H9 (cell line): ENCODE measurements around the gene SECTM1. TPM values are rescaled to one million over a fixed set of nuclear protein-coding genes. Genes with fewer than 3 reads are reported as not detected.

Experiments
- DNase-seq: peaks from one replicate; pipeline ENCODE4 v3.0.0-alpha.2; 2017
- H2AFZ ChIP-seq: one replicate; pipeline ENCODE4 v1.6.1; 2013; ENCODE audit warnings: mild to moderate bottlenecking, low read length, control low read depth, moderate library complexity
- H2AK5ac ChIP-seq: 2 replicates; pipeline ENCODE4 v1.6.1; 2013; ENCODE audit warnings: low read length, control low read depth, mixed read lengths; ENCODE audit not compliant: insufficient read length
- H2BK120ac ChIP-seq: one replicate; pipeline ENCODE4 v1.6.1; 2013; ENCODE audit warnings: low read depth, mild to moderate bottlenecking, low read length, control low read depth, inconsistent platforms; ENCODE audit not compliant: poor library complexity, severe bottlenecking
- H2BK12ac ChIP-seq: 2 replicates; pipeline ENCODE4 v1.6.1; 2013; ENCODE audit warnings: low read length, control low read depth, mixed read lengths, low read depth; ENCODE audit not compliant: insufficient read length
- H2BK15ac ChIP-seq: 2 replicates; pipeline ENCODE4 v1.6.1; 2013; ENCODE audit warnings: low read depth, low read length, control low read depth
- H2BK20ac ChIP-seq: one replicate; pipeline ENCODE4 v1.6.1; 2013; ENCODE audit warnings: low read depth, mild to moderate bottlenecking, low read length, control low read depth, inconsistent platforms; ENCODE audit not compliant: poor library complexity, severe bottlenecking
- H2BK5ac ChIP-seq: 2 replicates; pipeline ENCODE4 v1.6.1; 2013; ENCODE audit warnings: low read length, control low read depth, mixed read lengths; ENCODE audit not compliant: insufficient read length
- H3K14ac ChIP-seq: 2 replicates; pipeline ENCODE4 v1.6.1; 2013; ENCODE audit warnings: low read length, control low read depth; ENCODE audit not compliant: insufficient read depth
- H3K18ac ChIP-seq: 2 replicates; pipeline ENCODE4 v1.6.1; 2013; ENCODE audit warnings: low read depth, mild to moderate bottlenecking, mixed read lengths, low read length, control low read depth; ENCODE audit not compliant: insufficient read length
- H3K23ac ChIP-seq: 2 replicates; pipeline ENCODE4 v1.6.1; 2013; ENCODE audit warnings: low read length, control low read depth, mixed read lengths, low read depth; ENCODE audit not compliant: insufficient read length
- H3K23me2 ChIP-seq: 2 replicates; pipeline ENCODE4 v1.6.1; 2013; ENCODE audit warnings: low read depth, mild to moderate bottlenecking, mixed read lengths, low read length, control low read depth; ENCODE audit not compliant: insufficient read length, poor library complexity, severe bottlenecking
- H3K27ac ChIP-seq: 2 replicates; pipeline ENCODE4 v1.5.1; 2013; ENCODE audit warnings: low read length, control low read depth, mixed read lengths, low read depth; ENCODE audit not compliant: insufficient read length
- H3K27me3 ChIP-seq: 2 replicates; pipeline ENCODE4 v1.6.1; 2013; ENCODE audit warnings: low read length, control low read depth, inconsistent platforms; ENCODE audit not compliant: insufficient read depth
- H3K4ac ChIP-seq: 2 replicates; pipeline ENCODE4 v1.6.1; 2013; ENCODE audit warnings: low read depth, mild to moderate bottlenecking, control low read depth, inconsistent platforms, low read length, moderate library complexity
- H3K4me1 ChIP-seq: 2 replicates; pipeline ENCODE4 v1.6.1; 2013; ENCODE audit warnings: low read length, control low read depth, inconsistent platforms; ENCODE audit not compliant: insufficient read depth
- H3K4me2 ChIP-seq: 2 replicates; pipeline ENCODE4 v1.6.1; 2013; ENCODE audit warnings: low read length, control low read depth, mixed read lengths; ENCODE audit not compliant: insufficient read length, insufficient read depth
- H3K56ac ChIP-seq: 2 replicates; pipeline ENCODE4 v1.6.1; 2013; ENCODE audit warnings: low read depth, mild to moderate bottlenecking, mixed read lengths, low read length, control low read depth; ENCODE audit not compliant: insufficient read length
- H3K79me1 ChIP-seq: 2 replicates; pipeline ENCODE4 v1.6.1; 2013; ENCODE audit warnings: low read depth, mild to moderate bottlenecking, moderate library complexity, low read length, control low read depth, inconsistent platforms; ENCODE audit not compliant: insufficient read depth, poor library complexity, severe bottlenecking
- H3K79me2 ChIP-seq: 2 replicates; pipeline ENCODE4 v1.6.1; 2013; ENCODE audit warnings: low read length, control low read depth, inconsistent platforms; ENCODE audit not compliant: insufficient read depth
- H3K9ac ChIP-seq: 2 replicates; pipeline ENCODE4 v1.6.1; 2013; ENCODE audit warnings: low read length, control low read depth, mixed read lengths; ENCODE audit not compliant: insufficient read length; ENCODE audit errors: extremely low read depth
- H3K9me3 ChIP-seq: one replicate; pipeline ENCODE4 v1.6.1; 2013; ENCODE audit warnings: low read depth, low read length, inconsistent platforms; ENCODE audit not compliant: control insufficient read depth
- H3T11ph ChIP-seq: one replicate; pipeline ENCODE4 v1.6.1; 2013; ENCODE audit warnings: mild to moderate bottlenecking, low read length, control low read depth, inconsistent platforms
- H4K20me1 ChIP-seq: one replicate; pipeline ENCODE4 v1.6.1; 2013; ENCODE audit not compliant: control insufficient read depth, insufficient read length, insufficient read depth
- H4K5ac ChIP-seq: 2 replicates; pipeline ENCODE4 v1.6.1; 2013; ENCODE audit warnings: low read depth, mild to moderate bottlenecking, mixed read lengths, low read length, control low read depth; ENCODE audit not compliant: insufficient read length
- H4K8ac ChIP-seq: replicated peaks from 2 replicates; pipeline ENCODE4 v1.6.1; 2013; ENCODE audit warnings: low read length, control low read depth, mixed read lengths, low read depth; ENCODE audit not compliant: insufficient read length
- H4K91ac ChIP-seq: 2 replicates; pipeline ENCODE4 v1.6.1; 2013; ENCODE audit warnings: low read depth, mild to moderate bottlenecking, moderate library complexity, mixed read lengths, low read length, control low read depth; ENCODE audit not compliant: insufficient read length
- H3K27ac Mint-ChIP-seq, 3 experiments: 2 replicates in 2 of 3; 3 replicates in 1 of 3; pipeline ENCODE4 v1.8.0; 2020 to 2021; ENCODE audit warnings: mixed read lengths in 3 of 3, mild to moderate bottlenecking in 1 of 3, moderate library complexity in 1 of 3
- H3K27me3 Mint-ChIP-seq: 2 replicates; pipeline ENCODE4 v1.8.0; 2021; ENCODE audit warnings: low read depth, mild to moderate bottlenecking, moderate library complexity, mixed read lengths
- H3K36me3 Mint-ChIP-seq, 3 experiments: 2 replicates in 2 of 3; 3 replicates in 1 of 3; pipeline ENCODE4 v1.8.0; 2020 to 2021; ENCODE audit warnings: low read depth in 3 of 3, mixed read lengths in 3 of 3; ENCODE audit not compliant: insufficient read depth in 1 of 3
- H3K4me1 Mint-ChIP-seq, 2 experiments: 2 replicates each; pipeline ENCODE4 v1.8.0; 2020; ENCODE audit warnings: mixed read lengths in 2 of 2
- H3K4me3 Mint-ChIP-seq, 2 experiments: 2 replicates in 1 of 2; 3 replicates in 1 of 2; pipeline ENCODE4 v1.8.0; 2020 to 2021; ENCODE audit warnings: mild to moderate bottlenecking in 2 of 2, mixed read lengths in 2 of 2, moderate library complexity in 1 of 2
- H3K9me3 Mint-ChIP-seq, 2 experiments: 2 replicates in 1 of 2; 3 replicates in 1 of 2; pipeline ENCODE4 v1.8.0; 2020; ENCODE audit warnings: mild to moderate bottlenecking in 2 of 2, mixed read lengths in 2 of 2, moderate library complexity in 1 of 2
- CTCF ChIP-seq: fragments of 200-600 bp; sonication (generic); conservative IDR thresholded peaks from 3 replicates; pipeline ENCODE4 v1.8.0; 2021; ENCODE audit warnings: antibody characterized with exemption, mild to moderate bottlenecking
- WGBS: extraction: QIAGEN DNeasy Blood & Tissue Kit; methylation state at CpG from one replicate; pipeline ENCODE4 v1.1.7; 2013; ENCODE audit warnings: missing lambda C conversion rate, low lambda C conversion rate, mixed read lengths; ENCODE audit not compliant: insufficient read length; ENCODE audit errors: extremely low coverage; 5-methylcytosine and 5-hydroxymethylcytosine counted together
- total RNA-seq: library from RNA; stranded (reverse); gene quantifications from 2 replicates; pipeline ENCODE4 v1.2.1, GENCODE V29; 2021

Gene SECTM1
- total RNA-seq, 1 experiment from 2014 or later, result 0.28 TPM

- H3K23ac ChIP-seq, result no peak overlapping the region
- no peak overlapping the region for H2AK5ac ChIP-seq
- H3K4ac ChIP-seq, result no peak overlapping the region
- H4K20me1 ChIP-seq, result no peaks in the 10 kb centered on the region
- Mint-ChIP-seq H3K4me3 (no peak overlapping the region; a peak in 1 of 5 replicates), H3K9me3 (no peaks in the 10 kb centered on the region; a peak in 2 of 5 replicates), H3K36me3 (no peaks in the 10 kb centered on the region), H3K4me1 (peaks cover 2 to 6% of the 10 kb centered on the region in 2 experiments; a peak in 1 of 4 replicates), H3K27me3 (peaks cover 28% of the 10 kb centered on the region), H3K27ac (no peak overlapping the region)
- no peak overlapping the region for H3K56ac ChIP-seq
- H3K23me2 ChIP-seq, result peaks cover 1% of the 10 kb centered on the region
- no peaks in the 10 kb centered on the region for H3K79me2 ChIP-seq
- H3T11ph ChIP-seq, result no peak overlapping the region
- no peak overlapping the region for H2AFZ ChIP-seq
- H3K14ac ChIP-seq, result no peak overlapping the region
- DNase-seq, result no peak
- no peak overlapping the region for H2BK12ac ChIP-seq
- no peaks in the 10 kb centered on the region for H3K9me3 ChIP-seq
- H4K5ac ChIP-seq, result no peak overlapping the region
- H2BK20ac ChIP-seq, result no peak overlapping the region
- no peaks in the 10 kb centered on the region for H3K4me1 ChIP-seq
- no CpG with 5 or more reads among the region's 20 CpGs for WGBS
- H3K79me1 ChIP-seq, result no peaks in the 10 kb centered on the region
- H3K27ac ChIP-seq, result no peak overlapping the region
- H2BK5ac ChIP-seq, result no peak overlapping the region
- H2BK15ac ChIP-seq, result no peak overlapping the region
- no peak for TF ChIP-seq CTCF
- H3K27me3 ChIP-seq, result no peaks in the 10 kb centered on the region
- no peak overlapping the region for H3K9ac ChIP-seq
- H3K18ac ChIP-seq, result no peak overlapping the region
- no peak overlapping the region for H4K91ac ChIP-seq
- no peak overlapping the region for H3K4me2 ChIP-seq
- H4K8ac ChIP-seq, result no peak overlapping the region
- H2BK120ac ChIP-seq, result no peak overlapping the region
These were observed 27.8 kb downstream of the SECTM1 start for GRCh38 chr17:82305727-82306300.
